Thyroid gland (tissue), 4 donors: ENCODE data around the gene PHLPP1.

Experiments
- CTCF ChIP-seq, 6 experiments: fragments of 200-600 bp in 3 of 6; fragments of 450-650 bp in 3 of 6; sonication (generic) in 3 of 6; IDR thresholded peaks; one replicate each; pipeline ENCODE4 v1.5.1; 2016 to 2019; ENCODE audit warnings: antibody characterized with exemption in 6 of 6, mild to moderate bottlenecking in 2 of 6, inconsistent platforms in 1 of 6, moderate library complexity in 1 of 6
- POLR2A ChIP-seq, 2 donors: fragments of 450-650 bp; IDR thresholded peaks; one replicate each; pipeline ENCODE4 v1.6.1; 2017; ENCODE audit warnings: antibody characterized with exemption in 2 of 2, mild to moderate bottlenecking in 2 of 2, moderate library complexity in 1 of 2

- TF ChIP-seq CTCF (IDR thresholded peaks at IDR 0.05) (no peak), POLR2A (IDR thresholded peaks at IDR 0.05) (no peak)
These were observed 165.5 kb downstream of the PHLPP1 start for GRCh38 chr18:62880673-62881364.
